HCT116 (cell line): Measurements from ENCODE around the gene ZNF648. TPM values are rescaled to one million over a fixed set of nuclear protein-coding genes. Genes with fewer than 3 reads are reported as not detected.

Experiments
- ATAC-seq: fragments of 200-7000 bp; cut with Tn5 transposase; 2 replicates; pipeline ENCODE4 v1.9.1; 2020; ENCODE audit warnings: mild to moderate bottlenecking, moderate library complexity
- BruUV-seq: library from RNA; stranded (reverse); fragments of 400-500 nt; replicated peaks from 2 replicates; lab custom pipeline; 2021; lab: Mats Ljungman, UMichigan
- CTCF ChIA-PET: fragments of 300-600 bp; sonication (Branson Sonifier 250); formaldehyde crosslinking; loops from one replicate; lab custom pipeline; 2021; ENCODE audit warnings: antibody characterized with exemption; lab: Charles Lee
- POLR2A ChIA-PET: fragments of 300-600, 350-600 bp; sonication (Branson Sonifier 250); formaldehyde crosslinking; loops from one replicate; lab custom pipeline; 2021; ENCODE audit warnings: antibody characterized with exemption; lab: Charles Lee
- RAD21 ChIA-PET, 2 experiments: fragments of 300-600 bp; sonication (Branson Sonifier 250); formaldehyde crosslinking; loops; one replicate each; lab custom pipeline; 2023; ENCODE audit warnings: low total read pairs in 2 of 2; ENCODE audit not compliant: uncharacterized antibody in 2 of 2, unreplicated experiment in 2 of 2, low non-redundant PET in 1 of 2; lab: Charles Lee
- DNase-seq: peaks from one replicate; pipeline ENCODE4 v3.0.0-alpha.2; 2010; ENCODE audit warnings: low read depth, low spot score
- H2AFZ ChIP-seq: fragments of 200-600 bp; shearing (Covaris generic), sonication (generic); 2 replicates; pipeline ENCODE4 v1.6.1; 2017; ENCODE audit warnings: low read depth, mixed run types, mixed read lengths, antibody characterized with exemption, low read length; ENCODE audit not compliant: poor library complexity, severe bottlenecking
- H3K27ac ChIP-seq: 2 replicates; pipeline ENCODE4 v1.5.1; 2012; ENCODE audit warnings: low read depth, low read length
- H3K27me3 ChIP-seq: fragments of 200-600 bp; sonication (generic); 2 replicates; pipeline ENCODE4 v1.6.1; 2016; ENCODE audit warnings: mixed run types, low read length, mixed read lengths; ENCODE audit not compliant: insufficient read depth
- H3K36me3 ChIP-seq, 2 experiments: fragments of 200-500 bp in 1 of 2; fragments of 200-600 bp in 1 of 2; sonication (Bioruptor generic) in 1 of 2; sonication (generic) in 1 of 2; 2 replicates each; pipeline versions ENCODE4 v1.5.1 to v1.6.1; 2014 to 2016; ENCODE audit warnings: low read length in 2 of 2, inconsistent platforms in 1 of 2, mixed read lengths in 1 of 2, mixed run types in 1 of 2; ENCODE audit not compliant: insufficient read depth in 2 of 2, control insufficient read depth in 1 of 2
- H3K4me1 ChIP-seq, 2 experiments: fragments of 200-600 bp in 1 of 2; sonication (generic) in 1 of 2; 2 replicates each; pipeline versions ENCODE4 v1.5.1 to v1.6.1; 2012 to 2017; ENCODE audit warnings: low read length in 2 of 2, inconsistent platforms in 1 of 2, mild to moderate bottlenecking in 1 of 2, mixed read lengths in 1 of 2, mixed run types in 1 of 2, moderate library complexity in 1 of 2; ENCODE audit not compliant: insufficient read depth in 2 of 2, control insufficient read depth in 1 of 2
- H3K4me2 ChIP-seq: fragments of 200-600 bp; sonication (generic); 2 replicates; pipeline ENCODE4 v1.6.1; 2017; ENCODE audit warnings: mixed run types, low read length, mixed read lengths
- H3K4me3 ChIP-seq, 2 experiments: fragments of 200-600 bp in 1 of 2; sonication (generic) in 1 of 2; replicated peaks in 1 of 2; 2 replicates each; pipeline ENCODE4 v1.5.1; 2011 to 2016; ENCODE audit warnings: low read length in 2 of 2, control low read depth in 1 of 2, low read depth in 1 of 2, mild to moderate bottlenecking in 1 of 2, mixed read lengths in 1 of 2, mixed run types in 1 of 2
- H3K79me2 ChIP-seq: fragments of 200-600 bp; sonication (generic); 2 replicates; pipeline ENCODE4 v1.6.1; 2017; ENCODE audit warnings: mild to moderate bottlenecking, mixed run types, low read length, moderate library complexity, mixed read lengths; ENCODE audit not compliant: insufficient read depth
- H3K9ac ChIP-seq: fragments of 200-600 bp; sonication (generic); 2 replicates; pipeline ENCODE4 v1.6.1; 2016; ENCODE audit warnings: low read length, mixed read lengths
- H3K9me2 ChIP-seq: fragments of 200-600 bp; sonication (generic), shearing (Covaris generic); 2 replicates; pipeline ENCODE4 v1.6.1; 2017; ENCODE audit warnings: mixed run types, mild to moderate bottlenecking, moderate library complexity; ENCODE audit not compliant: insufficient read depth
- H3K9me3 ChIP-seq, 2 experiments: fragments of 200-500 bp in 1 of 2; fragments of 200-600 bp in 1 of 2; sonication (Bioruptor generic) in 1 of 2; sonication (generic) in 1 of 2; 2 replicates each; pipeline ENCODE4 v1.6.1; 2014 to 2017; ENCODE audit warnings: low read length in 2 of 2, mixed read lengths in 2 of 2, inconsistent platforms in 1 of 2, low read depth in 1 of 2, mild to moderate bottlenecking in 1 of 2, mixed run types in 1 of 2, moderate library complexity in 1 of 2; ENCODE audit not compliant: control insufficient read depth in 1 of 2, insufficient read depth in 1 of 2
- H4K20me1 ChIP-seq: fragments of 200-600 bp; sonication (generic), shearing (Covaris generic); 2 replicates; pipeline ENCODE4 v1.6.1; 2017; ENCODE audit warnings: mixed run types, mild to moderate bottlenecking, moderate library complexity; ENCODE audit not compliant: insufficient read depth
- ATF3 ChIP-seq: IDR thresholded peaks from 2 replicates; pipeline ENCODE4 v1.6.1; 2012
- CBX3 ChIP-seq: IDR thresholded peaks from 2 replicates; pipeline ENCODE4 v1.6.1; 2012; ENCODE audit warnings: low read depth
- CTCF ChIP-seq, 3 experiments: fragments of 200-600 bp in 1 of 3; sonication (generic) in 1 of 3; IDR thresholded peaks in 2 of 3; conservative IDR thresholded peaks in 1 of 3; 2 replicates each; pipeline ENCODE4 v1.5.1; 2012 to 2017; ENCODE audit warnings: low read depth in 2 of 3, low read length in 2 of 3, antibody characterized with exemption in 1 of 3, borderline replicate concordance in 1 of 3, control low read depth in 1 of 3, mild to moderate bottlenecking in 1 of 3, mixed read lengths in 1 of 3, mixed run types in 1 of 3, moderate library complexity in 1 of 3; ENCODE audit not compliant: insufficient read depth in 1 of 3
- EGR1 ChIP-seq: IDR thresholded peaks from 2 replicates; pipeline ENCODE4 v1.6.1; 2012; ENCODE audit warnings: low read depth
- EZH2 ChIP-seq: fragments of 200-600 bp; sonication (generic); IDR thresholded peaks from 2 replicates; pipeline ENCODE4 v1.6.1; 2017; ENCODE audit warnings: antibody characterized with exemption, mixed run types
- JUND ChIP-seq: IDR thresholded peaks from 2 replicates; pipeline ENCODE4 v1.6.1; 2012
- POLR2A ChIP-seq: IDR thresholded peaks from 2 replicates; pipeline ENCODE4 v1.7.0; 2011; ENCODE audit warnings: borderline replicate concordance; ENCODE audit not compliant: insufficient read depth, insufficient read length; ENCODE audit errors: extremely low read depth
- RAD21 ChIP-seq: IDR thresholded peaks from 2 replicates; pipeline ENCODE4 v1.6.1; 2012; ENCODE audit warnings: low read depth, mild to moderate bottlenecking
- SP1 ChIP-seq: IDR thresholded peaks from 2 replicates; pipeline ENCODE4 v1.6.1; 2012; ENCODE audit warnings: low read depth
- SRF ChIP-seq: IDR thresholded peaks from 2 replicates; pipeline ENCODE4 v1.6.1; 2012; ENCODE audit warnings: low read depth
- intact Hi-C: fragments of 100-400 bp; cut with micrococcal nuclease; formaldehyde crosslinking; loops from 2 replicates; pipeline ENCODE4 v1.10.0; 2022
- total RNA-seq: library from RNA; stranded (reverse); gene quantifications from one replicate; pipeline ENCODE4 v1.2.1, GENCODE V29; 2021; ENCODE audit not compliant: unreplicated experiment

ZNF648 gene
- total RNA-seq, 1 experiment from 2014 or later, result 0.57 TPM

- H3K9me2 ChIP-seq, result no peaks in the 10 kb centered on the region
- no peak for TF ChIP-seq EGR1
- no peak for TF ChIP-seq POLR2A
- TF ChIP-seq RAD21, result no peak
- TF ChIP-seq CTCF (IDR thresholded peaks at IDR 0.05 in 2 of 3, conservative IDR thresholded peaks at IDR 0.05 in 1 of 3; ENCODE audit: borderline replicate concordance in 1 of 3, insufficient read depth in 1 of 3, low read depth in 2 of 3, low read length in 2 of 3), result no peak
- no peak for TF ChIP-seq ATF3
- TF ChIP-seq SRF, result no peak
- no peak for TF ChIP-seq SP1
- no peak for TF ChIP-seq CBX3
- TF ChIP-seq EZH2, result no peak
- TF ChIP-seq JUND, result no peak
- RAD21 ChIA-PET, result no interaction called here
Measured at GRCh38 chr1:182059936-182060335, 1.6 kb downstream of the ZNF648 start.

More at GRCh38 chr1:182059936-182060335, 1.6 kb downstream of the ZNF648 start:
- no peak overlapping the region for H2AFZ ChIP-seq
- no peaks in the 10 kb centered on the region for H4K20me1 ChIP-seq
- CTCF ChIA-PET, result interaction anchor here (0.6 kb wide), 1 partner anchor 244 kb away, joined by 3 read pairs; no protein-coding TSS in a partner anchor
- H3K27ac ChIP-seq, result no peak overlapping the region
- intact Hi-C loops, result no loop called here
- H3K9ac ChIP-seq, result no peak overlapping the region
- H3K4me3 ChIP-seq, result no peak overlapping the region
- ATAC-seq (no peak), DNase-seq (no peak)
- H3K9me3 ChIP-seq, result no peaks in the 10 kb centered on the region
- H3K4me1 ChIP-seq, result peaks cover 0 to 6% of the 10 kb centered on the region in 2 experiments; a peak in 1 of 4 replicates
- no peaks in the 10 kb centered on the region for H3K27me3 ChIP-seq
- POLR2A ChIA-PET, result no interaction called here
- H3K79me2 ChIP-seq, result no peaks in the 10 kb centered on the region
- BruUV-seq, result no TSS peak
- no peaks in the 10 kb centered on the region for H3K36me3 ChIP-seq
- no peak overlapping the region for H3K4me2 ChIP-seq
